ENCODE data around the gene RAB22A.
"Not testable (repeated sequence)": the region's sequence is repeated elsewhere in the genome, so short reads cannot be mapped to it uniquely, and the experiment has no call there.

Gene RAB22A

DNA sequence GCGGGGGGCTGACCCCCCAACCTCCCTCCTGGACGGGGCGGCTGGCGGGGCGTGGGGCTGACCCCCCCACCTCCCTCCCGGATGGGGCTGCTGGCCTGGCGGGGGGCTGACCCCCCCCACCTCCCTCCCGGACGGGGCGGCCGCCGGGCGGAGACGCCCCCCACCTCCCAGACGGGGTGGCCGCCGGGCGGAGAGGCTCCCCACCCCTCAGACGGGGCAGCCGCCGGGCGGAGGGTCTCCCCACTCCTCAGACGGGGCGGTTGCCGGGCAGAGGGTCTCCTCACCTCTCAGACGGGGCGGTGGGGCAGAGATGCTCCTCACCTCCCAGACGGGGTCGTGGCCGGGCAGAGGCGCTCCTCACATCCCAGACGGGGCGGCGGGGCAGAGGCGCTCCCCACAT, 104.7 kb downstream of the RAB22A start:
- H3K27ac ChIP-seq (ENCODE audit: low read depth, low read length); H2BK15ac ChIP-seq (replicated peaks; ENCODE audit: low read depth); H3K18ac ChIP-seq (ENCODE audit: low read length); H3K23ac ChIP-seq (ENCODE audit: low read length); DNase-seq; H3K56ac ChIP-seq (ENCODE audit: low read length); H2BK5ac ChIP-seq (ENCODE audit: low read length); H3K9ac ChIP-seq (ENCODE audit: low read length); H3K4ac ChIP-seq (ENCODE audit: low read depth, low read length); H2BK120ac ChIP-seq (ENCODE audit: low read depth, low read length); H3K4me3 ChIP-seq (ENCODE audit: low read length); H3K27me3 ChIP-seq (ENCODE audit: insufficient read depth, low read length, poor library complexity); H3K4me2 ChIP-seq (ENCODE audit: low read length); H2AK5ac ChIP-seq (ENCODE audit: low read length); H4K8ac ChIP-seq (ENCODE audit: low read depth, low read length); H3K36me3 ChIP-seq (ENCODE audit: control insufficient read depth, insufficient read depth, low read length); H3K4me1 ChIP-seq (ENCODE audit: control insufficient read depth, low read depth, low read length); H4K5ac ChIP-seq (ENCODE audit: low read length): not testable (repeated sequence)
- peaks cover 15% of the 10 kb centered on the region for H3K79me1 ChIP-seq (ENCODE audit: low read length)
- H3K79me2 ChIP-seq (ENCODE audit: control insufficient read depth, insufficient read depth, low read length): peaks cover 16% of the 10 kb centered on the region
- WGBS (ENCODE audit: extremely low coverage, insufficient coverage, low lambda C conversion rate): no CpG with 5 or more reads among the region's 35 CpGs

DNA sequence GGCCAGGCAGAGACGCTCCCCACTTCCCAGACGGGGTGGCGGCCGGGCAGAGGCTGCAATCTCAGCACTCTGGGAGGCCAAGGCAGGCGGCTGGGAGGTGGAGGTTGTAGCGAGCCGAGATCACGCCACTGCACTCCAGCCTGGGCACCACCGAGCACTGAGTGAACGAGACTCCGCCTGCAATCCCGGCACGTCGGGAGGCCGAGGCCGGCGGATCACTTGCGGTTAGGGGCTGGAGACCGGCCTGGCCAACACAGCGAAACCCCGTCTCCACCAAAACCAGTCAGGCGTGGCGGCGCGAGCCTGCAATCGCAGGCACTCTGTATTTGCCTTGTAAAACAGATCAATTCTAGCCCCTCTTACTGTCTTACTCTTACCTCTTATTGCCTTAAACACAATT, 105.3 kb downstream of the RAB22A start:
- not testable (repeated sequence) for H3K27me3 ChIP-seq (ENCODE audit: insufficient read depth, low read length, poor library complexity); H4K5ac ChIP-seq (ENCODE audit: low read length); H3K56ac ChIP-seq (ENCODE audit: low read length); DNase-seq; H3K18ac ChIP-seq (ENCODE audit: low read length); H3K23ac ChIP-seq (ENCODE audit: low read length); H2BK5ac ChIP-seq (ENCODE audit: low read length); H3K4me3 ChIP-seq (ENCODE audit: low read length); H3K27ac ChIP-seq (ENCODE audit: low read depth, low read length); H3K4me1 ChIP-seq (ENCODE audit: control insufficient read depth, low read depth, low read length); H2AK5ac ChIP-seq (ENCODE audit: low read length); H2BK15ac ChIP-seq (replicated peaks; ENCODE audit: low read depth); H3K4ac ChIP-seq (ENCODE audit: low read depth, low read length); H4K8ac ChIP-seq (ENCODE audit: low read depth, low read length); H3K36me3 ChIP-seq (ENCODE audit: control insufficient read depth, insufficient read depth, low read length); H2BK120ac ChIP-seq (ENCODE audit: low read depth, low read length); H3K9ac ChIP-seq (ENCODE audit: low read length); H3K4me2 ChIP-seq (ENCODE audit: low read length)
- Histone ChIP-seq H3K79me2 (ENCODE audit: control insufficient read depth, insufficient read depth, low read length) (peaks cover 18% of the 10 kb centered on the region), H3K79me1 (ENCODE audit: low read length) (peaks cover 19% of the 10 kb centered on the region)
- WGBS (ENCODE audit: extremely low coverage, insufficient coverage, low lambda C conversion rate): no CpG with 5 or more reads among the region's 26 CpGs

DNA sequence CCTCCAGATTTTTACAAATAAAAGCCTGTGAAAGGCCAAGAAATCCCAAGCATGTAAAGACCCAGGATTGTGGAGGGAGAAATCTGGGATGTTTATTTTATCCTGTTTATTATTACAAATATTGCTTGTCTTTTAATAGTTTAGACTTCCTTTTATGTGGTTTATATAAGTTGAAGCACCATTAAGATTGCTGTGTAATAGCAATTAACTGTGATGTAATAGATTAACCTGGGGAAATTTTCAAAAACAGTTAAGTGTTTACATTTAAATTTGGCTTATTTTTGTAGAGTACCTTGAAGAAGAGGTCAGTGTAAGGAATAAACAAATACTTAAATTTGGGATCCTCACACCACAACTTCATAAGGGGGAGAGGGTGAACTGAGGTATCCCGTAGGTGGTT, 106.5 kb downstream of the RAB22A start:
- Histone ChIP-seq H4K5ac (ENCODE audit: low read length) (no peak overlapping the region), H3K27ac (ENCODE audit: low read depth, low read length) (no peak overlapping the region), H2BK5ac (ENCODE audit: low read length) (no peak overlapping the region), H2BK15ac (replicated peaks; ENCODE audit: low read depth) (no peak overlapping the region), H3K4me3 (ENCODE audit: low read length) (no peak overlapping the region), H2AK5ac (ENCODE audit: low read length) (no peak overlapping the region), H3K79me1 (ENCODE audit: low read length) (peaks cover 17% of the 10 kb centered on the region), H3K27me3 (ENCODE audit: insufficient read depth, low read length, poor library complexity) (no peaks in the 10 kb centered on the region), H3K4me2 (ENCODE audit: low read length) (no peak overlapping the region), H2BK120ac (ENCODE audit: low read depth, low read length) (no peak overlapping the region), H3K79me2 (ENCODE audit: control insufficient read depth, insufficient read depth, low read length) (peaks cover 8% of the 10 kb centered on the region), H3K4ac (ENCODE audit: low read depth, low read length) (no peak overlapping the region), H3K9ac (ENCODE audit: low read length) (no peak overlapping the region), H4K8ac (ENCODE audit: low read depth, low read length) (no peak overlapping the region), H3K56ac (ENCODE audit: low read length) (no peak overlapping the region), H3K36me3 (ENCODE audit: control insufficient read depth, insufficient read depth, low read length) (no peaks in the 10 kb centered on the region), H3K23ac (ENCODE audit: low read length) (no peak overlapping the region), H3K18ac (ENCODE audit: low read length) (no peak overlapping the region), H3K4me1 (ENCODE audit: control insufficient read depth, low read depth, low read length) (peaks cover 3% of the 10 kb centered on the region)
- DNase-seq: no peak
- no CpG with 5 or more reads among the region's 1 CpG for WGBS (ENCODE audit: extremely low coverage, insufficient coverage, low lambda C conversion rate)

DNA sequence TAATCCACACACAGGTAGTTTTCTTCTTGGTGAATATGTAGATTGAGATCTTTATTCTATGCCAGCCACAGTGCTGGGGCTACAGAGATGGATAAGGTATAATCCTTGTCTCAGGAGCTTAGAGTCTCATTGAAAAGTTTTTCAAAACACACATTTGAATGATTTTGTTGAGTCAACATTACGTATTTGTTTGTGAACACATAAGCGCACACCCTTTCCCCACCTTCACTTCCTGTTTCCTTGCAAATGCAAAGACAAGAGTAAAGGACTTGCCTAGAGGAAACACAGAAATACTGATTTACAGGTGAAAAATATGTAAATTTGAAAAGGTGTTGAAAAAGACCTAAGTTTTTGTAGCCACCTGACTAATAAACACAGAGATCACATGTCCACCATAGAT, 107.3 kb downstream of the RAB22A start:
- no peak overlapping the region for H3K18ac ChIP-seq (ENCODE audit: low read length)
- H3K23ac ChIP-seq (ENCODE audit: low read length): no peak overlapping the region
- H2BK15ac ChIP-seq (replicated peaks; ENCODE audit: low read depth): no peak overlapping the region
- H3K27me3 ChIP-seq (ENCODE audit: insufficient read depth, low read length, poor library complexity): no peaks in the 10 kb centered on the region
- peaks cover 3% of the 10 kb centered on the region for H3K4me1 ChIP-seq (ENCODE audit: control insufficient read depth, low read depth, low read length)
- no peak overlapping the region for H3K56ac ChIP-seq (ENCODE audit: low read length)
- H4K5ac ChIP-seq (ENCODE audit: low read length): no peak overlapping the region
- no peak overlapping the region for H4K8ac ChIP-seq (ENCODE audit: low read depth, low read length)
- no peak overlapping the region for H2BK120ac ChIP-seq (ENCODE audit: low read depth, low read length)
- whole genome bisulfite sequencing (ENCODE audit: extremely low coverage, insufficient coverage, low lambda C conversion rate): no CpG with 5 or more reads among the region's 2 CpGs
- no peak overlapping the region for H3K4me3 ChIP-seq (ENCODE audit: low read length)
- no peaks in the 10 kb centered on the region for H3K36me3 ChIP-seq (ENCODE audit: control insufficient read depth, insufficient read depth, low read length)
- no peak overlapping the region for H3K27ac ChIP-seq (ENCODE audit: low read depth, low read length)
- no peak overlapping the region for H3K9ac ChIP-seq (ENCODE audit: low read length)
- H2AK5ac ChIP-seq (ENCODE audit: low read length): no peak overlapping the region
- DNase-seq: no peak
- H2BK5ac ChIP-seq (ENCODE audit: low read length): no peak overlapping the region
- H3K79me2 ChIP-seq (ENCODE audit: control insufficient read depth, insufficient read depth, low read length): peaks cover 7% of the 10 kb centered on the region
- H3K4ac ChIP-seq (ENCODE audit: low read depth, low read length): no peak overlapping the region
- peaks cover 21% of the 10 kb centered on the region for H3K79me1 ChIP-seq (ENCODE audit: low read length)
- H3K4me2 ChIP-seq (ENCODE audit: low read length): no peak overlapping the region
